Measurements from ENCODE around the gene PFN4. TPM values are rescaled to one million over a fixed set of nuclear protein-coding genes. Genes with fewer than 3 reads are reported as not detected.
A peak's percentile ranks its signal among the peaks of the same experiment; 100 is the strongest.

Gene PFN4
- total and polyA plus RNA-seq, 9 of the 15 experiments (the other 6 are each of a cell fraction or from before 2014, with no cell fraction given), result 0.07 to 0.54 (median 0.31) TPM; not detected in 2

DNA sequence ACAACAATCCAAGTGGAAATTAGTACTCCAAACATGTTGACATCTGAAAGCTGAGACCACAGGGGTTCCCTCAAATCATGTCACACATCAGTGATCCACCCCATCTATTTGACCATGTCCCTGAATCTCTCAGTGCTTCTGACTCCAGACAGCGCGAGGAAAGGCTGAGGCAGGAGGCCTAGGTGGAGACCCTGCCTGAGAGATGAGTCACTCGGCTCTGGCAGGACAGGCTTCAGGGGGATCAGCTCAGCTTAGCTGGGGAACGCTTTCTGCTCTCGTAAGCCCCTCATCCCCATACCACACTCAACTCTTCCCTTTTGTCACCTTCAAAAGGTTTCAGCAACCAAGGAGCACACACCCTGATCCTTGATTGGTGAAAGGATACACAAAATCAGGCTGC, 45.9 kb upstream of the PFN4 start:
- Histone ChIP-seq H3K27me3 (ENCODE audit: control insufficient read depth in 2 of 2, insufficient read depth in 2 of 2, low read length in 2 of 2) (peaks cover 5 to 24% of the 10 kb centered on the region in 2 experiments; a peak in 4 of 5 replicates), H3K27ac (ENCODE audit: extremely low read depth, low read depth, low read length) (no peak overlapping the region), H3K4me2 (ENCODE audit: insufficient read depth, low read length) (no peak overlapping the region), H3K9me3 (replicated peaks; ENCODE audit: control insufficient read depth, insufficient read depth, low read depth, low read length) (no peaks in the 10 kb centered on the region), H2AFZ (ENCODE audit: low read depth, low read length) (no peak overlapping the region), H4K20me1 (replicated peaks; ENCODE audit: control insufficient read depth, insufficient read depth, low read length) (no peaks in the 10 kb centered on the region), H3K4me1 (replicated peaks in 1 of 2; ENCODE audit: control insufficient read depth in 2 of 2, insufficient read depth in 2 of 2, low read length in 2 of 2) (peaks cover 0 to 4% of the 10 kb centered on the region in 2 experiments; a peak in 1 of 5 replicates), H3K36me3 (ENCODE audit: control insufficient read depth, insufficient read depth, low read length) (no peaks in the 10 kb centered on the region), H3K9ac (ENCODE audit: insufficient read depth in 1 of 2, low read depth in 2 of 2, low read length in 2 of 2) (no peak overlapping the region; a peak in 1 of 4 replicates), H3K4me3 (no peak overlapping the region), H3K79me2 (ENCODE audit: control insufficient read depth, insufficient read depth, low read length) (no peaks in the 10 kb centered on the region), H3K9me1 (ENCODE audit: control insufficient read depth, insufficient read depth, low read length) (no peaks in the 10 kb centered on the region)
- FAIRE-seq (no peak), ATAC-seq (no peak), DNase-seq (ENCODE audit: extremely low read depth in 1 of 4, low spot score in 3 of 4) (no peak)
- in situ Hi-C loops (cut with MboI) (no loop called here), intact Hi-C loops (cut with micrococcal nuclease) (no loop called here)
- WGBS (ENCODE audit: insufficient coverage, low coverage, missing lambda C conversion rate), result 14% methylated on average over 5 of the region's 5 CpGs
- ChIA-PET POLR2A (no interaction called here), CTCF (ENCODE audit: low intra/inter-chr PET ratio) (no interaction called here)
- TF ChIP-seq, protein P1, sequence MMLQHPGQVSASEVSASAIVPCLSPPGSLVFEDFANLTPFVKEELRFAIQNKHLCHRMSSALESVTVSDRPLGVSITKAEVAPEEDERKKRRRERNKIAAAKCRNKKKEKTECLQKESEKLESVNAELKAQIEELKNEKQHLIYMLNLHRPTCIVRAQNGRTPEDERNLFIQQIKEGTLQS (IDR thresholded peaks at IDR 0.05), result peak; percentile 30; the same call in 1 of the 2 replicates
- TF ChIP-seq, protein P1 (CRISPR knock-in tag; conservative IDR thresholded peaks at IDR 0.05), result no peak
- no peak for TF ChIP-seq CCAR2 (IDR thresholded peaks at IDR 0.05; ENCODE audit: low read depth, low read length)
- BruUV-seq (replicated peaks), result no TSS peak

DNA sequence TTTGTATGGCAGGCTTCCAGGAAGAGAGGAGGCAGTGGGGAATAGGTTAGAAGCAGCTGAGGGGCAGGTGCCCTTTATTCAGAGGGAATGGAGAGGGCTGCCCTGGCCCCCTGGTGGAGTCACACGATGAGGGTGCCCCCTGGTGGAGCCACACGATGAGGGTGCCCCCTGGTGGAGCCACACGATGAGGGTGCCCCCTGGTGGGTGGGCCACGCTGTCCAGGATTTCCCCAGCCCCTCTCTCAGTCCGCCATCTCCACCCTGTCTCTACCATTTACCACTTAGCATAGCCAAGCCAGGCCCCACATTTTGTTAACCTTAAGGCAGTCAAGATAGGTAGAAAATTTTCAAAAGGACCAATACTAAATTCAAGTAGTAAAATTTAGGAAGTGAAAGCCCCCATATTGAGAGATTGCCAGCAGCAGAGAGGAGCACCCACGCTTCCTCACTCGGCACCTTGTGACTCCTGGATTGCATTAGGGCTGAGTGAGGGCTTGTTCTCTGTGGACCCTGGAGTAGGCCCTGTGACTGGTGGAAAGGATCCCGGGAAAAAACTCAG, 41.4 kb upstream of the PFN4 start:
- Histone ChIP-seq H3K36me3 (ENCODE audit: control insufficient read depth, insufficient read depth, low read length) (no peaks in the 10 kb centered on the region), H3K4me2 (ENCODE audit: insufficient read depth, low read length) (peak overlapping the region; percentile 52), H3K9ac (ENCODE audit: insufficient read depth in 1 of 2, low read depth in 2 of 2, low read length in 2 of 2) (no peak overlapping the region), H3K27ac (ENCODE audit: extremely low read depth, low read depth, low read length) (no peak overlapping the region), H3K9me1 (ENCODE audit: control insufficient read depth, insufficient read depth, low read length) (no peaks in the 10 kb centered on the region), H3K4me1 (replicated peaks in 1 of 2; ENCODE audit: control insufficient read depth in 2 of 2, insufficient read depth in 2 of 2, low read length in 2 of 2) (peaks cover 0 to 4% of the 10 kb centered on the region in 2 experiments; a peak in 1 of 5 replicates), H3K79me2 (ENCODE audit: control insufficient read depth, insufficient read depth, low read length) (no peaks in the 10 kb centered on the region), H3K4me3 (no peak overlapping the region), H3K9me3 (replicated peaks; ENCODE audit: control insufficient read depth, insufficient read depth, low read depth, low read length) (no peaks in the 10 kb centered on the region), H3K27me3 (ENCODE audit: control insufficient read depth in 2 of 2, insufficient read depth in 2 of 2, low read length in 2 of 2) (peaks cover 2 to 16% of the 10 kb centered on the region in 2 experiments; a peak in 1 of 5 replicates), H2AFZ (ENCODE audit: low read depth, low read length) (peak overlapping the region; percentile 81), H4K20me1 (replicated peaks; ENCODE audit: control insufficient read depth, insufficient read depth, low read length) (no peaks in the 10 kb centered on the region)
- intact Hi-C loops (cut with micrococcal nuclease), result loop anchor here (1.0 to 2.0 kb wide), 5 partner anchors 80 to 340 kb away; partner anchors contain the start of genes ATAD2B, SF3B6 and TP53I3
- FAIRE-seq (no peak), ATAC-seq (peak; percentile 97), DNase-seq (ENCODE audit: extremely low read depth in 1 of 4, low spot score in 3 of 4) (peak; percentile 58 to 78 (median 69))
- WGBS (ENCODE audit: insufficient coverage, low coverage, missing lambda C conversion rate), result 19% methylated on average over 8 of the region's 8 CpGs
- no TSS peak for BruUV-seq (replicated peaks)
- in situ Hi-C loops (cut with MboI), result no loop called here
- ChIA-PET CTCF (ENCODE audit: low intra/inter-chr PET ratio) (interaction anchor here (0.6 to 1.6 kb wide), 5 partner anchors 80 to 237 kb away, joined by 3 to 10 read pairs (median 4); partner anchors contain the start of genes ATAD2B and TP53I3), POLR2A (interaction anchor here (1.1 kb wide), 1 partner anchor 8 kb away, joined by 5 read pairs; no protein-coding TSS in a partner anchor)
- TF ChIP-seq ZFX (CRISPR knock-in tag; IDR thresholded peaks at IDR 0.05) (no peak), FOSL1 (tag; conservative IDR thresholded peaks at IDR 0.05) (no peak), YBX1 (IDR thresholded peaks at IDR 0.05) (no peak), TAF7 (tag; IDR thresholded peaks at IDR 0.05) (no peak), JUND (IDR thresholded peaks at IDR 0.05; ENCODE audit: borderline replicate concordance, low read depth, low read length) (0 out of 2 replicates have a peak, but pooled peaks have one; percentile 6), JUND (tag; IDR thresholded peaks at IDR 0.05; ENCODE audit: borderline replicate concordance, low read depth, low read length) (no peak), MCM5 (IDR thresholded peaks at IDR 0.05; ENCODE audit: low read depth) (no peak), ZNF140 (CRISPR knock-in tag; IDR thresholded peaks at IDR 0.05) (no peak), ARID2 (IDR thresholded peaks at IDR 0.05) (peak; percentile 60; the same call in 1 of the 2 replicates)
- TF ChIP-seq, protein P2, sequence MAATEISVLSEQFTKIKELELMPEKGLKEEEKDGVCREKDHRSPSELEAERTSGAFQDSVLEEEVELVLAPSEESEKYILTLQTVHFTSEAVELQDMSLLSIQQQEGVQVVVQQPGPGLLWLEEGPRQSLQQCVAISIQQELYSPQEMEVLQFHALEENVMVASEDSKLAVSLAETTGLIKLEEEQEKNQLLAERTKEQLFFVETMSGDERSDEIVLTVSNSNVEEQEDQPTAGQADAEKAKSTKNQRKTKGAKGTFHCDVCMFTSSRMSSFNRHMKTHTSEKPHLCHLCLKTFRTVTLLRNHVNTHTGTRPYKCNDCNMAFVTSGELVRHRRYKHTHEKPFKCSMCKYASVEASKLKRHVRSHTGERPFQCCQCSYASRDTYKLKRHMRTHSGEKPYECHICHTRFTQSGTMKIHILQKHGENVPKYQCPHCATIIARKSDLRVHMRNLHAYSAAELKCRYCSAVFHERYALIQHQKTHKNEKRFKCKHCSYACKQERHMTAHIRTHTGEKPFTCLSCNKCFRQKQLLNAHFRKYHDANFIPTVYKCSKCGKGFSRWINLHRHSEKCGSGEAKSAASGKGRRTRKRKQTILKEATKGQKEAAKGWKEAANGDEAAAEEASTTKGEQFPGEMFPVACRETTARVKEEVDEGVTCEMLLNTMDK (IDR thresholded peaks at IDR 0.05; ENCODE audit: borderline replicate concordance, insufficient read depth, low read depth, low read length, poor library complexity, severe bottlenecking), result peak; percentile 100
